ENCODE measurements around the gene PRKCA.

DNA sequence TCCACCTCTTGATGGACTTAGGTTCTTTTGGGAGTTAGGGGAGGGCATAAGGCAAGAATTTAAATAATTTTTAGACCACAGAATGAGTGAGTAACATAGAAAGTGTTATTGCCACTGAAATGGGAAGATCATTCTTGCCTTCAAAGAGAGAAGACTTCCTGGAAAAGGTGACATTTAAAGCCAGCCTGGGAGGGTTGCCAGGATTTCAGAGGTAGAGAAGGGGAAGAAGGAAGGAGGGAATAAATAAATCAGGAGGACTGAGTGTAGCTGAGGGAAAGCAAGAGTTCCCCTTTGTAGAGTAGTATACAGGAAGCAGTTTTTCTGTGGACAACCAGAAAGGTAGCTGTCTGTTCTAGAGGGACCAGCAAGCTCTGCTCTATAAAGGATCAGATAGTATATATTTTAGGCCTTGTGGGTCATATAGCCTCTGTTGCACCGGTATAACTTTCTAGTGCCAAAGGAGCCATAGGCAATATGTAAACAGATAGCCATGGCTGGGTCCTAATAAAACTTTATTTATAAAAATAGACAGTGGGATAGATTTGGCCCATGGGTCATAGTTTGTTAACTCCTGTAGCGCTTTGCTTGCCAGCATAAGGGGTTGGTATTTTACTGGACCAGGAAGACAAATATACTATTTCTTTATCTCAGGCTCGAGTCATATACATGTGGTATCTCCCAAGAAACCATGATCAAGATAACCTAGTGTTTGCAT is 385.3 kb downstream of the PRKCA start:
- TF ChIP-seq, protein P1, sequence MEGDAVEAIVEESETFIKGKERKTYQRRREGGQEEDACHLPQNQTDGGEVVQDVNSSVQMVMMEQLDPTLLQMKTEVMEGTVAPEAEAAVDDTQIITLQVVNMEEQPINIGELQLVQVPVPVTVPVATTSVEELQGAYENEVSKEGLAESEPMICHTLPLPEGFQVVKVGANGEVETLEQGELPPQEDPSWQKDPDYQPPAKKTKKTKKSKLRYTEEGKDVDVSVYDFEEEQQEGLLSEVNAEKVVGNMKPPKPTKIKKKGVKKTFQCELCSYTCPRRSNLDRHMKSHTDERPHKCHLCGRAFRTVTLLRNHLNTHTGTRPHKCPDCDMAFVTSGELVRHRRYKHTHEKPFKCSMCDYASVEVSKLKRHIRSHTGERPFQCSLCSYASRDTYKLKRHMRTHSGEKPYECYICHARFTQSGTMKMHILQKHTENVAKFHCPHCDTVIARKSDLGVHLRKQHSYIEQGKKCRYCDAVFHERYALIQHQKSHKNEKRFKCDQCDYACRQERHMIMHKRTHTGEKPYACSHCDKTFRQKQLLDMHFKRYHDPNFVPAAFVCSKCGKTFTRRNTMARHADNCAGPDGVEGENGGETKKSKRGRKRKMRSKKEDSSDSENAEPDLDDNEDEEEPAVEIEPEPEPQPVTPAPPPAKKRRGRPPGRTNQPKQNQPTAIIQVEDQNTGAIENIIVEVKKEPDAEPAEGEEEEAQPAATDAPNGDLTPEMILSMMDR (IDR thresholded peaks at IDR 0.05), result no peak
- TF ChIP-seq POLR2AphosphoS5 (IDR thresholded peaks at IDR 0.05), result no peak
- no peak for TF ChIP-seq POLR2A (IDR thresholded peaks at IDR 0.05)
